OCI-LY1 (cell line): ENCODE results near the gene LGALS3.

Experiments
- H2AFZ ChIP-seq: fragments of 200-600 bp; sonication (generic), shearing (Covaris generic); 2 replicates; pipeline ENCODE4 v1.6.0; 2014; ENCODE audit warnings: antibody characterized with exemption, mild to moderate bottlenecking, low read length
- H3F3A ChIP-seq: fragments of 200-600 bp; sonication (generic), shearing (Covaris generic); 2 replicates; pipeline ENCODE4 v1.6.0; 2014; ENCODE audit warnings: mild to moderate bottlenecking, antibody characterized with exemption, low read length, moderate library complexity; ENCODE audit not compliant: insufficient read depth
- H3K27ac ChIP-seq: fragments of 200-600 bp; sonication (generic); 2 replicates; pipeline ENCODE4 v1.5.1; 2014; ENCODE audit warnings: low read length, mixed run types, mild to moderate bottlenecking, low read depth; ENCODE audit not compliant: poor library complexity, severe bottlenecking
- H3K27me3 ChIP-seq: fragments of 200-600 bp; sonication (generic); 2 replicates; pipeline ENCODE4 v1.6.0; 2014; ENCODE audit warnings: antibody characterized with exemption, mild to moderate bottlenecking, low read length, moderate library complexity; ENCODE audit not compliant: insufficient read depth
- H3K36me3 ChIP-seq: fragments of 200-600 bp; sonication (generic); 2 replicates; pipeline ENCODE4 v1.6.1; 2014; ENCODE audit warnings: mild to moderate bottlenecking, antibody characterized with exemption, low read length, moderate library complexity, mixed read lengths; ENCODE audit not compliant: insufficient read depth
- H3K4me1 ChIP-seq: fragments of 200-600 bp; sonication (generic); 2 replicates; pipeline ENCODE4 v1.5.1; 2014; ENCODE audit warnings: mild to moderate bottlenecking, low read length, moderate library complexity; ENCODE audit not compliant: insufficient read depth, severe bottlenecking
- H3K4me2 ChIP-seq: fragments of 200-600 bp; sonication (generic), shearing (Covaris generic); 2 replicates; pipeline ENCODE4 v1.6.1; 2014; ENCODE audit warnings: low read length
- H3K4me3 ChIP-seq: fragments of 200-600 bp; sonication (generic); 2 replicates; pipeline ENCODE4 v1.5.1; 2014; ENCODE audit warnings: low read length, low read depth, mild to moderate bottlenecking, mixed read lengths; ENCODE audit not compliant: poor library complexity, severe bottlenecking
- H3K79me2 ChIP-seq: fragments of 200-600 bp; shearing (Covaris generic); 2 replicates; pipeline ENCODE4 v1.6.1; 2016; ENCODE audit warnings: mixed run types, low read length, mixed read lengths; ENCODE audit not compliant: insufficient read depth
- H3K9ac ChIP-seq: fragments of 200-600 bp; sonication (generic), shearing (Covaris generic); 2 replicates; pipeline ENCODE4 v1.6.1; 2014; ENCODE audit warnings: mild to moderate bottlenecking, low read length, mixed read lengths
- H3K9me2 ChIP-seq: fragments of 200-600 bp; sonication (generic), shearing (Covaris generic); 2 replicates; pipeline ENCODE4 v1.6.1; 2014; ENCODE audit warnings: low read depth, mild to moderate bottlenecking, low read length, mixed read lengths
- H3K9me3 ChIP-seq: fragments of 200-600 bp; shearing (Covaris generic); 2 replicates; pipeline ENCODE4 v1.6.1; 2014; ENCODE audit warnings: low read length, mixed read lengths
- H4K20me1 ChIP-seq: fragments of 200-600 bp; sonication (generic), shearing (Covaris generic); 2 replicates; pipeline ENCODE4 v1.6.0; 2016; ENCODE audit warnings: mild to moderate bottlenecking, low read length; ENCODE audit not compliant: insufficient read depth
- CTCF ChIP-seq: fragments of 200-600 bp; sonication (generic), shearing (Covaris generic); IDR thresholded peaks from 2 replicates; pipeline ENCODE4 v1.5.1; 2017; ENCODE audit warnings: mild to moderate bottlenecking, antibody characterized with exemption, low read length, moderate library complexity, mixed read lengths
- EZH2 ChIP-seq: fragments of 200-600 bp; sonication (generic), shearing (Covaris generic); IDR thresholded peaks from 2 replicates; pipeline ENCODE4 v1.8.0; 2017; ENCODE audit warnings: borderline replicate concordance, mixed run types, mild to moderate bottlenecking, antibody characterized with exemption, low read length, moderate library complexity, mixed read lengths

LGALS3 gene

GRCh38 chr14:55190906-55191202 is 61.8 kb downstream of the LGALS3 start:
- Histone ChIP-seq H3K9me3 (no peaks in the 10 kb centered on the region), H3K27ac (peak overlapping the region; percentile 59), H3K4me2 (peak overlapping the region; percentile 79), H3K9me2 (no peaks in the 10 kb centered on the region), H3K36me3 (peaks cover 26% of the 10 kb centered on the region; the same call in 1 of the 2 replicates), H3F3A (no peaks in the 10 kb centered on the region), H3K27me3 (no peaks in the 10 kb centered on the region), H3K4me3 (peak overlapping the region; percentile 80), H3K4me1 (peaks cover 28% of the 10 kb centered on the region), H4K20me1 (no peaks in the 10 kb centered on the region), H2AFZ (no peak overlapping the region), H3K79me2 (peaks cover 35% of the 10 kb centered on the region), H3K9ac (peak overlapping the region; percentile 79)
- TF ChIP-seq CTCF, result no peak
- TF ChIP-seq EZH2, result no peak

- peak within 1 kb of the TSS; percentile 80 for H3K4me3 ChIP-seq
- H3K27ac ChIP-seq, result peak within 1 kb of the TSS; percentile 59
- H3K27me3 ChIP-seq, result no peaks in the 10 kb centered on the region
- TF ChIP-seq EZH2 (no peak), CTCF (no peak)
- peak within 1 kb of the TSS; percentile 79 for H3K4me2 ChIP-seq
- peaks cover 28% of the 10 kb centered on the region for H3K4me1 ChIP-seq
- H3K9me2 ChIP-seq, result no peaks in the 10 kb centered on the region
- no peaks in the 10 kb centered on the region for H3K9me3 ChIP-seq
- no peaks in the 10 kb centered on the region for H3F3A ChIP-seq
- H3K36me3 ChIP-seq, result peaks cover 24% of the 10 kb centered on the region; the same call in 1 of the 2 replicates
- H2AFZ ChIP-seq, result peak within 1 kb of the TSS; percentile 90
- peaks cover 32% of the 10 kb centered on the region for H3K79me2 ChIP-seq
- no peaks in the 10 kb centered on the region for H4K20me1 ChIP-seq
- H3K9ac ChIP-seq, result peak within 1 kb of the TSS; percentile 79
Observed at GRCh38 chr14:55191203-55192053, 62.4 kb downstream of the LGALS3 start, which contains the start of gene DLGAP5. DLGAP5 (minus strand) TSS chr14:55191585; CDS start chr14:55189179, 2,406 bp downstream.

GRCh38 chr14:55192054-55192621 is 63.1 kb downstream of the LGALS3 start:
- H3K79me2 ChIP-seq, result peaks cover 32% of the 10 kb centered on the region
- no peaks in the 10 kb centered on the region for H4K20me1 ChIP-seq
- peak overlapping the region; percentile 90 for H2AFZ ChIP-seq
- no peaks in the 10 kb centered on the region for H3K27me3 ChIP-seq
- no peaks in the 10 kb centered on the region for H3K9me3 ChIP-seq
- peak overlapping the region; percentile 80 for H3K4me3 ChIP-seq
- no peak for TF ChIP-seq EZH2
- TF ChIP-seq CTCF, result no peak
- H3K27ac ChIP-seq, result peak overlapping the region; percentile 6
- H3K4me2 ChIP-seq, result peak overlapping the region; percentile 79
- H3K9ac ChIP-seq, result peak overlapping the region; percentile 59
- no peaks in the 10 kb centered on the region for H3F3A ChIP-seq
- no peaks in the 10 kb centered on the region for H3K9me2 ChIP-seq
- H3K36me3 ChIP-seq, result peaks cover 21% of the 10 kb centered on the region; the same call in 1 of the 2 replicates
- peaks cover 28% of the 10 kb centered on the region for H3K4me1 ChIP-seq
